ENCODE data around the gene ATP5F1A. TPM values are rescaled to one million over a fixed set of nuclear protein-coding genes. Genes with fewer than 3 reads are reported as not detected.

ATP5F1A gene
- total RNA-seq, 4 donors from 2014 or later, result 366 to 865 (median 581) TPM

DNA sequence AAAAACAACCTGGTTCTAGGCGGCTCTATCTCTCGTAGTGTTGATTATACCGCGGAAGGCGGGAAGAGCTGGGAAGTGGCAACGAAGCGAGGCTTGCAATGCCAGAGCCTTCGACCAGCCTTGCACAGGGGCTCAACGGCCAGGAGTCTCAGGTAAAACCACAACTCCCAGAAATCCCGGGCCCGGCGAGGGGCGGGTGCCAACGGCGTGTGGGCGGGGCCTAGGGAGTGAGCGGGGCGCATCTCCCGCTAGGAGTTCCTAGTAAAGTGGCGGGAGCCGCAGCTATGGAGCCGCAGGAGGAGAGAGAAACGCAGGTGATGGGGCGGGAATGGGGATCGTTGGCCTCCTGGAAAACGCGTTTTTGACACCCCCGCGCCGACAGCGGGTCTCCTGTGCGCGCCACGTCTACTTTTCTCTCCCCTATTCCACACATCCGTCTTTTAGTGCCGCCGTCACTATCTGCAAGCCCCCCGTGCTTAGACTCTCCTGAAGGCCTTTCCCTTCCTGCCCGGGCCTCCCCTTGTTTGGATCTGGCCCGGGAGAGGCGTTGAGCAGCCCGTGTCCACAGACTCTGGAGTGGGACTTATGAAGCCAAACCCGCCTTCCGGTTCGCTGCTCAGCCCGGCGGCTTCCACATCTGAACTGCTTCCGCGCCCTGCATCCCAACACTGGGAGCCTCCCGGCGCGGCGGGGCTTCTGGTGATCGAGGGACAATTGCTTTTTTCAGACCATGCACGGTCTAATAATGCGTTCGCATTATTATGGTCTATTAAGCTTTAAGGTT is 6.2 kb upstream of the ATP5F1A start, which contains the start of gene HAUS1:
Gene HAUS1 (plus strand): TSS at position 258 of the 784 bp plus-strand sequence. CDS start 27 bp downstream, at position 285.
- no peaks in the 10 kb centered on the region for H3K9me3 ChIP-seq
- 0% methylated on average over 33 to 56 of the region's 57 CpGs for WGBS, 2 donors
- no peaks in the 10 kb centered on the region for H3K27me3 ChIP-seq

DNA sequence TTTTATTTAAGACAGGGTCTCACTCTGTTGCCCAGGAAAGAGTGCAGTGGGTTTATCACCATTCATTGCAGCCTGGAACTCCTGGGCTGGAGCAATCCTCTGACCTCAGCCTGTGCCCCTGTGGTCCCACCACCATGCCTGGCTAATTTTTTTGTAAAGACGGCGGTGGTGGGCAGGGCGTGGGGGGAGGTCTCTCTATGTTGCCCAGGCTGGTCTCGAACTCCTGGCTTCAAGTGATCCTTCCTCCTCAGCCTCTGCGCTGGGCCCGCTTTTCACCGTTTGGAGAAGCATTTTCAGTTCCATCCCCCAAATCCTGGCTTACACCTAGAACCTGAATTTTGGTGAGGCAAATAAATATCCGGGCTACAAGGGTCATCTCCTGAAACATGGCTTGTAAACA is 1.4 kb upstream of the ATP5F1A start:
- TF ChIP-seq, protein P1, sequence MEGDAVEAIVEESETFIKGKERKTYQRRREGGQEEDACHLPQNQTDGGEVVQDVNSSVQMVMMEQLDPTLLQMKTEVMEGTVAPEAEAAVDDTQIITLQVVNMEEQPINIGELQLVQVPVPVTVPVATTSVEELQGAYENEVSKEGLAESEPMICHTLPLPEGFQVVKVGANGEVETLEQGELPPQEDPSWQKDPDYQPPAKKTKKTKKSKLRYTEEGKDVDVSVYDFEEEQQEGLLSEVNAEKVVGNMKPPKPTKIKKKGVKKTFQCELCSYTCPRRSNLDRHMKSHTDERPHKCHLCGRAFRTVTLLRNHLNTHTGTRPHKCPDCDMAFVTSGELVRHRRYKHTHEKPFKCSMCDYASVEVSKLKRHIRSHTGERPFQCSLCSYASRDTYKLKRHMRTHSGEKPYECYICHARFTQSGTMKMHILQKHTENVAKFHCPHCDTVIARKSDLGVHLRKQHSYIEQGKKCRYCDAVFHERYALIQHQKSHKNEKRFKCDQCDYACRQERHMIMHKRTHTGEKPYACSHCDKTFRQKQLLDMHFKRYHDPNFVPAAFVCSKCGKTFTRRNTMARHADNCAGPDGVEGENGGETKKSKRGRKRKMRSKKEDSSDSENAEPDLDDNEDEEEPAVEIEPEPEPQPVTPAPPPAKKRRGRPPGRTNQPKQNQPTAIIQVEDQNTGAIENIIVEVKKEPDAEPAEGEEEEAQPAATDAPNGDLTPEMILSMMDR (IDR thresholded peaks at IDR 0.05), result no peak
- no peak for TF ChIP-seq POLR2A (IDR thresholded peaks at IDR 0.05)
- no peak overlapping the region for H3K4me3 ChIP-seq (replicated peaks in 1 of 3)
- no peak overlapping the region for H3K27ac ChIP-seq
- H3K36me3 ChIP-seq, result peaks cover 0 to 4% of the 10 kb centered on the region in 2 donors
- peaks cover 14 to 23% of the 10 kb centered on the region in 2 donors for H3K4me1 ChIP-seq
- no peak for DNase-seq
- H3K27me3 ChIP-seq, result no peaks in the 10 kb centered on the region
- H3K9me3 ChIP-seq, result no peaks in the 10 kb centered on the region
- intact Hi-C loops (cut with DNase I), result no loop called here
- 97 to 98% methylated on average over 8 of the region's 8 CpGs for WGBS, 2 donors

More for the DNA sequence above, 6.2 kb upstream of the ATP5F1A start, which contains the start of gene HAUS1:
- DNase-seq, result peak; percentile 92 to 94
- intact Hi-C loops (cut with DNase I), result no loop called here
- H3K4me1 ChIP-seq, result peaks cover 0 to 5% of the 10 kb centered on the region in 2 donors
- no peaks in the 10 kb centered on the region for H3K36me3 ChIP-seq
- peak within 1 kb of the TSS; percentile 38 to 75 (median 64) for H3K27ac ChIP-seq
- H3K4me3 ChIP-seq (replicated peaks in 1 of 3), result peak within 1 kb of the TSS; percentile 37 to 65 (median 55)
- peak in 1 of 2 donors; percentile 81 for TF ChIP-seq POLR2A (IDR thresholded peaks at IDR 0.05)
- TF ChIP-seq, protein P1 (IDR thresholded peaks at IDR 0.05), result no peak

DNA sequence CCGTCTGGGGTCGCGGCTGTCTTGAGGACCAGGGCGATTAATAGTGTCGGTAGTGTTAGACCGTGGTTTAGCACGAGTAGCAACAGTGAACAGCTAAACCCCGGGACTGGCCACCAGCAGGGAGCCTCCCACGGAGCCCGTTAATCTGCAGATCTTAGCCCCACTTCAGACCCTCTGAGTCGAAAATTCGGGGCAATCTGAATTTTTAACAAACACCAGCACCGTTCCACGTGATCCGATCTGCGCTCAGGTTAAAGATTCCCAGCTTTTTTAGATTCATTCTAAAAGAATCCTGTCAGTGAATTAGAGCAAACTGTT is 479 bp upstream of the ATP5F1A start:
- peaks cover 4 to 9% of the 10 kb centered on the region in 2 donors for H3K36me3 ChIP-seq
- TF ChIP-seq, protein P1 (IDR thresholded peaks at IDR 0.05), result no peak
- TF ChIP-seq POLR2A (IDR thresholded peaks at IDR 0.05), result no peak
- peak overlapping the region; percentile 86 to 93 (median 92) for H3K27ac ChIP-seq
- no peaks in the 10 kb centered on the region for H3K9me3 ChIP-seq
- H3K27me3 ChIP-seq, result no peaks in the 10 kb centered on the region
- peaks cover 14 to 27% of the 10 kb centered on the region in 2 donors for H3K4me1 ChIP-seq
- DNase-seq, result no peak
- H3K4me3 ChIP-seq (replicated peaks in 1 of 3), result peak overlapping the region in 2 of 3 donors; percentile 80 to 92
- WGBS, 2 donors, result 12 to 17% methylated on average over 15 to 16 of the region's 16 CpGs
- intact Hi-C loops (cut with DNase I), result no loop called here

DNA sequence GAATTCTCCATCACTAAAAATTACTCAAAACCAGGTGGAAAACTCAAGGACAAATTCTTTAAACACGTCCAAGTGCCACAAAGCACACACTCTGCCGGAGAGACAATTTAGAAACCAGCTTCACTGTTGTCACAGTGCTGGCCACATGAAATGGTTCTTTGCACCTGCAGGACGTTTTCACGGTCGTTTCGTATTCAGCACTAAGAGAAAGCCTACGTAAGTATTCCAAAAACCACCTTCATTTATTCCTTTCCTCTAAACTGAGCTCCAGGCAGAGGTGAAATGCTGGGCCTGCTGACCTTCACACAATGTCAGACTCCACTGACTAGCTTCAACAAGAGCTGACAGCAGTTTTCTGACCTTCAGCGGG is 680 bp downstream of the ATP5F1A start:
- Histone ChIP-seq H3K27me3 (no peaks in the 10 kb centered on the region), H3K4me1 (peaks cover 14 to 27% of the 10 kb centered on the region in 2 donors), H3K27ac (peak overlapping the region; percentile 86 to 93 (median 92)), H3K9me3 (no peaks in the 10 kb centered on the region), H3K36me3 (peaks cover 9 to 19% of the 10 kb centered on the region in 2 donors), H3K4me3 (replicated peaks in 1 of 3) (peak overlapping the region; percentile 80 to 92 (median 88))
- intact Hi-C loops (cut with DNase I), result no loop called here
- 0 to 1% methylated on average over 8 of the region's 8 CpGs for WGBS, 2 donors
- DNase-seq, result peak; percentile 13 to 16
- TF ChIP-seq, protein P1 (IDR thresholded peaks at IDR 0.05), result no peak
- TF ChIP-seq POLR2A (IDR thresholded peaks at IDR 0.05), result no peak

All from thyroid gland (tissue), 4 donors.